WTC11 (cell line): ENCODE measurements around the gene WDR18. TPM values are rescaled to one million over a fixed set of nuclear protein-coding genes. Genes with fewer than 3 reads are reported as not detected.

Experiments
- ATAC-seq: fragments of 200-7000 bp; cut with Tn5 transposase; 2 replicates; pipeline ENCODE4 v1.10.0; 2021; ENCODE audit warnings: mild to moderate bottlenecking, moderate library complexity
- CTCF ChIA-PET: fragments of 300-600 bp; sonication (Branson Sonifier 250); formaldehyde crosslinking; loops from one replicate; lab custom pipeline; 2021; ENCODE audit warnings: antibody characterized with exemption; lab: Charles Lee
- POLR2A ChIA-PET: fragments of 350-600 bp; sonication (Branson Sonifier 250); formaldehyde crosslinking; loops from one replicate; lab custom pipeline; 2021; ENCODE audit warnings: antibody characterized with exemption; lab: Charles Lee
- DNase-seq: peaks from one replicate; pipeline ENCODE4 v3.0.0; 2021; ENCODE audit warnings: low spot score
- H3K27ac Mint-ChIP-seq: 2 replicates; pipeline ENCODE4 v1.8.0; 2021; ENCODE audit warnings: mixed read lengths
- H3K27me3 Mint-ChIP-seq: 2 replicates; pipeline ENCODE4 v1.8.0; 2021; ENCODE audit warnings: low read depth, mild to moderate bottlenecking, moderate library complexity, mixed read lengths
- H3K36me3 Mint-ChIP-seq: 2 replicates; pipeline ENCODE4 v1.8.0; 2021; ENCODE audit warnings: mixed read lengths
- H3K4me1 Mint-ChIP-seq: 2 replicates; pipeline ENCODE4 v1.8.0; 2022; ENCODE audit warnings: mixed read lengths
- H3K4me3 Mint-ChIP-seq: 2 replicates; pipeline ENCODE4 v1.8.0; 2021; ENCODE audit warnings: mild to moderate bottlenecking, moderate library complexity, mixed read lengths
- H3K9me3 Mint-ChIP-seq: 2 replicates; pipeline ENCODE4 v1.8.0; 2021; ENCODE audit warnings: mixed read lengths
- AR ChIP-seq: fragments of 250-450 bp; sonication (Bioruptor Pico); IDR thresholded peaks from 2 replicates; pipeline ENCODE4 v1.9.0; 2021; ENCODE audit warnings: mild to moderate bottlenecking
- ARID4B ChIP-seq: sonication (generic); formaldehyde crosslinking; IDR thresholded peaks from 2 replicates; pipeline ENCODE4 v1.8.0; 2023; ENCODE audit warnings: missing genetic modification reagents, mild to moderate bottlenecking, borderline replicate concordance
- CREM ChIP-seq: sonication (generic); formaldehyde crosslinking; IDR thresholded peaks from 2 replicates; pipeline ENCODE4 v1.8.1; 2022; ENCODE audit warnings: mild to moderate bottlenecking, missing genetic modification reagents, moderate library complexity
- E2F4 ChIP-seq: sonication (generic); formaldehyde crosslinking; IDR thresholded peaks from 2 replicates; pipeline ENCODE4 v1.8.1; 2022; ENCODE audit warnings: low read depth, mild to moderate bottlenecking, moderate library complexity, missing genetic modification reagents, borderline replicate concordance
- ERG ChIP-seq: fragments of 250-450 bp; sonication (Bioruptor Pico); IDR thresholded peaks from 2 replicates; pipeline ENCODE4 v1.8.0; 2021; ENCODE audit warnings: mild to moderate bottlenecking
- FOXK1 ChIP-seq: sonication (generic); formaldehyde crosslinking; IDR thresholded peaks from 2 replicates; pipeline ENCODE4 v1.8.0; 2022; ENCODE audit warnings: mild to moderate bottlenecking, moderate library complexity, missing genetic modification reagents
- JUN ChIP-seq: sonication (generic); formaldehyde crosslinking; IDR thresholded peaks from 2 replicates; pipeline ENCODE4 v1.8.0; 2023; ENCODE audit warnings: mild to moderate bottlenecking, missing genetic modification reagents
- ZMAT4 ChIP-seq: fragments of 250-450 bp; sonication (Bioruptor Pico); IDR thresholded peaks from 2 replicates; pipeline ENCODE4 v1.9.0; 2021; ENCODE audit warnings: mild to moderate bottlenecking
- ZNF121 ChIP-seq: sonication (generic); formaldehyde crosslinking; IDR thresholded peaks from 2 replicates; pipeline ENCODE4 v1.8.0; 2023; ENCODE audit warnings: missing genetic modification reagents
- ZNF138 ChIP-seq: sonication (generic); formaldehyde crosslinking; conservative IDR thresholded peaks from 2 replicates; pipeline ENCODE4 v1.8.1; 2022; ENCODE audit warnings: mild to moderate bottlenecking, moderate library complexity, missing genetic modification reagents
- ZNF219 ChIP-seq: sonication (generic); formaldehyde crosslinking; IDR thresholded peaks from 2 replicates; pipeline ENCODE4 v1.8.0; 2023; ENCODE audit warnings: missing genetic modification reagents, mild to moderate bottlenecking, borderline replicate concordance
- ZNF396 ChIP-seq: fragments of 250-450 bp; sonication (Bioruptor Pico); IDR thresholded peaks from 2 replicates; pipeline ENCODE4 v1.8.0; 2021; ENCODE audit warnings: mild to moderate bottlenecking, moderate library complexity, borderline replicate concordance
- ZNF425 ChIP-seq: fragments of 250-450 bp; sonication (Bioruptor Pico); conservative IDR thresholded peaks from 2 replicates; pipeline ENCODE4 v1.9.0; 2021; ENCODE audit warnings: mild to moderate bottlenecking
- total RNA-seq: library from RNA; stranded (reverse); gene quantifications from 3 replicates; pipeline ENCODE4 v1.2.3, GENCODE V29; 2021

The WDR18 gene
- total RNA-seq, 1 experiment from 2014 or later, result 140 TPM

GRCh38 chr19:990746-991145 lies 6.6 kb downstream of the WDR18 start (continued):
- TF ChIP-seq ZNF121 (CRISPR knock-in tag), result no peak
- TF ChIP-seq ZNF219 (CRISPR knock-in tag), result no peak
- no peak for TF ChIP-seq CREM (CRISPR knock-in tag)
- TF ChIP-seq ZNF425 (CRISPR knock-in tag), result no peak
- TF ChIP-seq ERG (CRISPR knock-in tag), result no peak
- TF ChIP-seq ZNF396 (CRISPR knock-in tag), result no peak
- no peak for TF ChIP-seq ZMAT4 (CRISPR knock-in tag)
- no peak for TF ChIP-seq ARID4B (CRISPR knock-in tag)
- TF ChIP-seq E2F4 (CRISPR knock-in tag), result no peak
- no peak for TF ChIP-seq JUN

- TF ChIP-seq ZNF138 (CRISPR knock-in tag), result no peak
- no peak for TF ChIP-seq AR (CRISPR knock-in tag)
- no peak for TF ChIP-seq FOXK1
- no peak for TF ChIP-seq ZNF121 (CRISPR knock-in tag)
- no peaks in the 10 kb centered on the region for H3K9me3 Mint-ChIP-seq
- peak; percentile 91 for DNase-seq
- POLR2A ChIA-PET, result interaction anchor here (0.5 to 1.0 kb wide), 2 partner anchors 13 to 308 kb away, joined by 3 to 4 read pairs; no protein-coding TSS in a partner anchor
- 0 out of 2 replicates have a peak, but pooled peaks cover under 1% of the 10 kb centered on the region for H3K4me1 Mint-ChIP-seq
- no peaks in the 10 kb centered on the region for H3K27me3 Mint-ChIP-seq
- no peak overlapping the region for H3K27ac Mint-ChIP-seq
- no peak overlapping the region for H3K4me3 Mint-ChIP-seq
- peak; percentile 72 for ATAC-seq
- H3K36me3 Mint-ChIP-seq, result peaks cover 18% of the 10 kb centered on the region
- CTCF ChIA-PET, result interaction anchor here (0.5 to 1.4 kb wide), 9 partner anchors 21 to 253 kb away, joined by 3 to 4 read pairs (median 3); no protein-coding TSS in a partner anchor
Measured at GRCh38 chr19:991174-991931, 7.2 kb downstream of the WDR18 start.
